GM23338 (cell line): ENCODE data around the gene APOBEC3A. TPM values are rescaled to one million over a fixed set of nuclear protein-coding genes. Genes with fewer than 3 reads are reported as not detected.

Experiments
- ATAC-seq: fragments of 200-7000 bp; cut with Tn5 transposase; 3 replicates; pipeline ENCODE4 v1.9.1; 2020
- DNase-seq: peaks from one replicate; pipeline ENCODE4 v3.0.0-alpha.2; 2015; ENCODE audit warnings: low spot score
- H2AFZ ChIP-seq: fragments of 200-600 bp; sonication (generic); 2 replicates; pipeline ENCODE4 v1.8.0; 2016; ENCODE audit warnings: antibody characterized with exemption, mild to moderate bottlenecking, moderate library complexity
- H3F3A ChIP-seq: fragments of 200-600 bp; sonication (generic); replicated peaks from 2 replicates; pipeline ENCODE4 v1.8.0; 2017; ENCODE audit warnings: antibody characterized with exemption, mixed run types, low read depth
- H3K27ac ChIP-seq: fragments of 200-600 bp; sonication (generic); 2 replicates; pipeline ENCODE4 v1.6.1; 2016; ENCODE audit warnings: low read depth
- H3K27me3 ChIP-seq: fragments of 200-600 bp; sonication (generic); 2 replicates; pipeline ENCODE4 v1.8.0; 2016; ENCODE audit warnings: mild to moderate bottlenecking, mixed run types, moderate library complexity; ENCODE audit not compliant: insufficient read depth
- H3K36me3 ChIP-seq: fragments of 200-600 bp; sonication (generic); 2 replicates; pipeline ENCODE4 v1.8.0; 2016; ENCODE audit warnings: mild to moderate bottlenecking; ENCODE audit not compliant: insufficient read depth
- H3K4me1 ChIP-seq: fragments of 200-600 bp; sonication (generic); 2 replicates; pipeline ENCODE4 v1.8.0; 2016; ENCODE audit warnings: mild to moderate bottlenecking, moderate library complexity; ENCODE audit not compliant: insufficient read depth
- H3K4me2 ChIP-seq: fragments of 200-600 bp; sonication (generic); 2 replicates; pipeline ENCODE4 v1.7.1; 2017; ENCODE audit warnings: mixed run types
- H3K4me3 ChIP-seq: fragments of 200-600 bp; sonication (generic); 2 replicates; pipeline ENCODE4 v1.6.1; 2016; ENCODE audit warnings: mixed run types
- H3K79me2 ChIP-seq: fragments of 200-600 bp; sonication (generic); replicated peaks from 2 replicates; pipeline ENCODE4 v1.8.0; 2017; ENCODE audit warnings: mild to moderate bottlenecking; ENCODE audit not compliant: insufficient read depth
- H3K9me2 ChIP-seq: fragments of 200-600 bp; sonication (generic); 2 replicates; pipeline ENCODE4 v1.8.0; 2017; ENCODE audit not compliant: insufficient read depth
- H4K20me1 ChIP-seq: fragments of 200-600 bp; sonication (generic); replicated peaks from 2 replicates; pipeline ENCODE4 v1.8.0; 2017; ENCODE audit warnings: mild to moderate bottlenecking; ENCODE audit not compliant: insufficient read depth
- H3K27ac Mint-ChIP-seq: 2 replicates; pipeline ENCODE4 v1.8.0; 2020; ENCODE audit warnings: inconsistent platforms, mild to moderate bottlenecking, moderate library complexity, mixed read lengths
- H3K27me3 Mint-ChIP-seq: 3 replicates; pipeline ENCODE4 v1.8.0; 2022; ENCODE audit warnings: low read depth, mild to moderate bottlenecking, moderate library complexity, mixed read lengths, inconsistent platforms; ENCODE audit not compliant: insufficient read depth, poor library complexity
- H3K36me3 Mint-ChIP-seq: 3 replicates; pipeline ENCODE4 v1.8.0; 2021; ENCODE audit warnings: low read depth, mild to moderate bottlenecking, inconsistent platforms, moderate library complexity, mixed read lengths
- H3K4me1 Mint-ChIP-seq: 3 replicates; pipeline ENCODE4 v1.8.0; 2020; ENCODE audit warnings: mild to moderate bottlenecking, inconsistent platforms, mixed read lengths
- H3K4me3 Mint-ChIP-seq: 3 replicates; pipeline ENCODE4 v1.8.0; 2021; ENCODE audit warnings: moderate library complexity, mild to moderate bottlenecking, inconsistent platforms, mixed read lengths
- H3K9me3 Mint-ChIP-seq: 3 replicates; pipeline ENCODE4 v1.8.0; 2020; ENCODE audit warnings: moderate library complexity, mild to moderate bottlenecking, inconsistent platforms, mixed read lengths
- CREB1 ChIP-seq: fragments of 250-450 bp; sonication (Bioruptor Pico); IDR thresholded peaks from 2 replicates; pipeline ENCODE4 v1.5.0; 2020; ENCODE audit warnings: low read depth, mild to moderate bottlenecking, moderate library complexity
- EZH2 ChIP-seq: fragments of 200-600 bp; sonication (generic); IDR thresholded peaks from one replicate; pipeline ENCODE4 v1.8.0; 2017; ENCODE audit warnings: antibody characterized with exemption, mild to moderate bottlenecking, low read depth; ENCODE audit not compliant: unreplicated experiment
- EZH2phosphoT487 ChIP-seq: fragments of 200-600 bp; sonication (generic); IDR thresholded peaks from one replicate; pipeline ENCODE4 v1.8.1; 2018; ENCODE audit warnings: antibody characterized with exemption; ENCODE audit not compliant: unreplicated experiment
- JUNB ChIP-seq: IDR thresholded peaks from one replicate; pipeline ENCODE4 v1.6.1; 2016; ENCODE audit warnings: antibody characterized with exemption; ENCODE audit not compliant: unreplicated experiment
- NANOG ChIP-seq: IDR thresholded peaks from 2 replicates; pipeline ENCODE4 v1.6.1; 2016; ENCODE audit warnings: antibody characterized with exemption, borderline replicate concordance
- POLR2AphosphoS5 ChIP-seq: IDR thresholded peaks from 2 replicates; pipeline ENCODE4 v1.6.1; 2016; ENCODE audit warnings: antibody characterized with exemption, low read depth
- STAT1 ChIP-seq: IDR thresholded peaks from one replicate; pipeline ENCODE4 v1.6.1; 2016; ENCODE audit warnings: antibody characterized with exemption; ENCODE audit not compliant: unreplicated experiment
- ZNF114 ChIP-seq: fragments of 250-450 bp; sonication (Bioruptor Pico); IDR thresholded peaks from 2 replicates; pipeline ENCODE4 v1.5.0; 2020; ENCODE audit warnings: mild to moderate bottlenecking, moderate library complexity
- ZNF331 ChIP-seq: fragments of 250-450 bp; sonication (Bioruptor Pico); IDR thresholded peaks from 2 replicates; pipeline ENCODE4 v1.5.0; 2020; ENCODE audit warnings: low read depth, mild to moderate bottlenecking, moderate library complexity
- polyA plus RNA-seq: library from polyadenylated mRNA; unstranded; fragments of >200 nt; fragmentation: Nextera tagmentation; extraction: Ambion mirVana; gene quantifications from 2 replicates; pipeline ENCODE4 v1.2.1, GENCODE V29; 2016
- total RNA-seq: library from RNA; depleted of rRNA; stranded (reverse); fragments of >200 nt; shearing (Covaris generic); gene quantifications from 2 replicates; pipeline ENCODE4 v1.2.3, GENCODE V29; 2014
- TF ChIP-seq, protein P1 (sequence below), 2 experiments: fragments of 200-600 bp in 1 of 2; sonication (generic) in 1 of 2; conservative IDR thresholded peaks; 2 replicates each; pipeline versions ENCODE4 v1.5.1 to v1.6.1; 2016 to 2017; ENCODE audit warnings: antibody characterized with exemption in 2 of 2, low read depth in 2 of 2, mild to moderate bottlenecking in 2 of 2, moderate library complexity in 1 of 2
- TF ChIP-seq, protein P2 (sequence below): IDR thresholded peaks from one replicate; pipeline ENCODE4 v1.6.1; 2018; ENCODE audit warnings: antibody characterized with exemption; ENCODE audit not compliant: unreplicated experiment
- TF ChIP-seq, protein P3 (sequence below): fragments of 250-450 bp; sonication (Bioruptor Pico); IDR thresholded peaks from 2 replicates; pipeline ENCODE4 v1.5.0; 2020; ENCODE audit warnings: mild to moderate bottlenecking, moderate library complexity
- TF ChIP-seq, protein P4 (sequence below): IDR thresholded peaks from 2 replicates; pipeline ENCODE4 v1.6.1; 2016; ENCODE audit warnings: antibody characterized with exemption

APOBEC3A gene
- total and polyA plus RNA-seq, 2 experiments from 2014 or later, result 0.21 TPM; not detected in 1

DNA sequence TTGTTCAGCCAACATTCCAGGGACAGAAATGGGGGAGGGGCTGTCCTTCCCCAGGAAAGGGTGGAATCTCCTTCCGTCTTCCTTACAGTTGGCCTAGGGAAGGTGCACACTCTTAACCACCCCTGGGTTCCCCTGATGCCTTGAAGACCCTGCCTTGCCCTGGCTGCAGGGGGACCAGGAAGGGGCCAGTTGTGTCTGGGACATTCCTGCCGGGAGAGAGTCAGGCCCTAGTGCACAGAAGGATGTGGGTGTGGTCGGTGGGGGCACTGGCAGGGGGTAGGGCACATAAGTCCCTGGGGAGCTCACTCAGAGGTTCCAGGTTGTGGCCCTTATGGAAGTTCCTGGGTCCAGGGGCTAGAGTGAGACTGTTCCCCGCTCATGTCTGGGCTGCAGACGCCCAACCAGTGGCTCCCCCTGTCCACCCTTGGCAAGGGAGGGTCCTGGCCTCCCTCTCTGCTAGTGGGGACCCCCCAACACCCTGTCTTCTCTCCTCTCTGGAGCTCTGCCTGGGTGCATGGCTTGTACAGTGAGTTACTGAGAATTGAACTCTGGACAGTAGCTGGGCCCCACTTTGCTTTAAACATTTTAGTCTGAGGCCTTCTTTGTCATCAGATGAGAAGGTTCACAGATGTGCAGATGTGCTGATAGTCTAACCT, 2.0 kb upstream of the APOBEC3A start:
- Mint-ChIP-seq H3K4me3 (no peak overlapping the region), H3K9me3 (no peaks in the 10 kb centered on the region), H3K27me3 (peaks cover 4% of the 10 kb centered on the region), H3K36me3 (no peaks in the 10 kb centered on the region), H3K4me1 (no peaks in the 10 kb centered on the region; the same call in 2 of the 3 replicates), H3K27ac (no peak overlapping the region)
- DNase-seq, result no peak
- H3K4me1 ChIP-seq, result no peaks in the 10 kb centered on the region
- no peaks in the 10 kb centered on the region for H3K27me3 ChIP-seq
- H3K4me2 ChIP-seq, result no peak overlapping the region
- no peaks in the 10 kb centered on the region for H3K36me3 ChIP-seq
- no peaks in the 10 kb centered on the region for H3F3A ChIP-seq
- H3K4me3 ChIP-seq, result no peak overlapping the region
- no peak for TF ChIP-seq NANOG
- TF ChIP-seq EZH2, result no peak
- TF ChIP-seq EZH2phosphoT487, result no peak
- no peak for TF ChIP-seq ZNF331
- TF ChIP-seq, protein P1, sequence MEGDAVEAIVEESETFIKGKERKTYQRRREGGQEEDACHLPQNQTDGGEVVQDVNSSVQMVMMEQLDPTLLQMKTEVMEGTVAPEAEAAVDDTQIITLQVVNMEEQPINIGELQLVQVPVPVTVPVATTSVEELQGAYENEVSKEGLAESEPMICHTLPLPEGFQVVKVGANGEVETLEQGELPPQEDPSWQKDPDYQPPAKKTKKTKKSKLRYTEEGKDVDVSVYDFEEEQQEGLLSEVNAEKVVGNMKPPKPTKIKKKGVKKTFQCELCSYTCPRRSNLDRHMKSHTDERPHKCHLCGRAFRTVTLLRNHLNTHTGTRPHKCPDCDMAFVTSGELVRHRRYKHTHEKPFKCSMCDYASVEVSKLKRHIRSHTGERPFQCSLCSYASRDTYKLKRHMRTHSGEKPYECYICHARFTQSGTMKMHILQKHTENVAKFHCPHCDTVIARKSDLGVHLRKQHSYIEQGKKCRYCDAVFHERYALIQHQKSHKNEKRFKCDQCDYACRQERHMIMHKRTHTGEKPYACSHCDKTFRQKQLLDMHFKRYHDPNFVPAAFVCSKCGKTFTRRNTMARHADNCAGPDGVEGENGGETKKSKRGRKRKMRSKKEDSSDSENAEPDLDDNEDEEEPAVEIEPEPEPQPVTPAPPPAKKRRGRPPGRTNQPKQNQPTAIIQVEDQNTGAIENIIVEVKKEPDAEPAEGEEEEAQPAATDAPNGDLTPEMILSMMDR (conservative IDR thresholded peaks at IDR 0.05; ENCODE audit: low read depth in 2 of 2), result no peak
- no peak for TF ChIP-seq POLR2AphosphoS5
- TF ChIP-seq, protein P2, sequence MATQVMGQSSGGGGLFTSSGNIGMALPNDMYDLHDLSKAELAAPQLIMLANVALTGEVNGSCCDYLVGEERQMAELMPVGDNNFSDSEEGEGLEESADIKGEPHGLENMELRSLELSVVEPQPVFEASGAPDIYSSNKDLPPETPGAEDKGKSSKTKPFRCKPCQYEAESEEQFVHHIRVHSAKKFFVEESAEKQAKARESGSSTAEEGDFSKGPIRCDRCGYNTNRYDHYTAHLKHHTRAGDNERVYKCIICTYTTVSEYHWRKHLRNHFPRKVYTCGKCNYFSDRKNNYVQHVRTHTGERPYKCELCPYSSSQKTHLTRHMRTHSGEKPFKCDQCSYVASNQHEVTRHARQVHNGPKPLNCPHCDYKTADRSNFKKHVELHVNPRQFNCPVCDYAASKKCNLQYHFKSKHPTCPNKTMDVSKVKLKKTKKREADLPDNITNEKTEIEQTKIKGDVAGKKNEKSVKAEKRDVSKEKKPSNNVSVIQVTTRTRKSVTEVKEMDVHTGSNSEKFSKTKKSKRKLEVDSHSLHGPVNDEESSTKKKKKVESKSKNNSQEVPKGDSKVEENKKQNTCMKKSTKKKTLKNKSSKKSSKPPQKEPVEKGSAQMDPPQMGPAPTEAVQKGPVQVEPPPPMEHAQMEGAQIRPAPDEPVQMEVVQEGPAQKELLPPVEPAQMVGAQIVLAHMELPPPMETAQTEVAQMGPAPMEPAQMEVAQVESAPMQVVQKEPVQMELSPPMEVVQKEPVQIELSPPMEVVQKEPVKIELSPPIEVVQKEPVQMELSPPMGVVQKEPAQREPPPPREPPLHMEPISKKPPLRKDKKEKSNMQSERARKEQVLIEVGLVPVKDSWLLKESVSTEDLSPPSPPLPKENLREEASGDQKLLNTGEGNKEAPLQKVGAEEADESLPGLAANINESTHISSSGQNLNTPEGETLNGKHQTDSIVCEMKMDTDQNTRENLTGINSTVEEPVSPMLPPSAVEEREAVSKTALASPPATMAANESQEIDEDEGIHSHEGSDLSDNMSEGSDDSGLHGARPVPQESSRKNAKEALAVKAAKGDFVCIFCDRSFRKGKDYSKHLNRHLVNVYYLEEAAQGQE, result no peak
- no peak for TF ChIP-seq STAT1
- TF ChIP-seq, protein P3, sequence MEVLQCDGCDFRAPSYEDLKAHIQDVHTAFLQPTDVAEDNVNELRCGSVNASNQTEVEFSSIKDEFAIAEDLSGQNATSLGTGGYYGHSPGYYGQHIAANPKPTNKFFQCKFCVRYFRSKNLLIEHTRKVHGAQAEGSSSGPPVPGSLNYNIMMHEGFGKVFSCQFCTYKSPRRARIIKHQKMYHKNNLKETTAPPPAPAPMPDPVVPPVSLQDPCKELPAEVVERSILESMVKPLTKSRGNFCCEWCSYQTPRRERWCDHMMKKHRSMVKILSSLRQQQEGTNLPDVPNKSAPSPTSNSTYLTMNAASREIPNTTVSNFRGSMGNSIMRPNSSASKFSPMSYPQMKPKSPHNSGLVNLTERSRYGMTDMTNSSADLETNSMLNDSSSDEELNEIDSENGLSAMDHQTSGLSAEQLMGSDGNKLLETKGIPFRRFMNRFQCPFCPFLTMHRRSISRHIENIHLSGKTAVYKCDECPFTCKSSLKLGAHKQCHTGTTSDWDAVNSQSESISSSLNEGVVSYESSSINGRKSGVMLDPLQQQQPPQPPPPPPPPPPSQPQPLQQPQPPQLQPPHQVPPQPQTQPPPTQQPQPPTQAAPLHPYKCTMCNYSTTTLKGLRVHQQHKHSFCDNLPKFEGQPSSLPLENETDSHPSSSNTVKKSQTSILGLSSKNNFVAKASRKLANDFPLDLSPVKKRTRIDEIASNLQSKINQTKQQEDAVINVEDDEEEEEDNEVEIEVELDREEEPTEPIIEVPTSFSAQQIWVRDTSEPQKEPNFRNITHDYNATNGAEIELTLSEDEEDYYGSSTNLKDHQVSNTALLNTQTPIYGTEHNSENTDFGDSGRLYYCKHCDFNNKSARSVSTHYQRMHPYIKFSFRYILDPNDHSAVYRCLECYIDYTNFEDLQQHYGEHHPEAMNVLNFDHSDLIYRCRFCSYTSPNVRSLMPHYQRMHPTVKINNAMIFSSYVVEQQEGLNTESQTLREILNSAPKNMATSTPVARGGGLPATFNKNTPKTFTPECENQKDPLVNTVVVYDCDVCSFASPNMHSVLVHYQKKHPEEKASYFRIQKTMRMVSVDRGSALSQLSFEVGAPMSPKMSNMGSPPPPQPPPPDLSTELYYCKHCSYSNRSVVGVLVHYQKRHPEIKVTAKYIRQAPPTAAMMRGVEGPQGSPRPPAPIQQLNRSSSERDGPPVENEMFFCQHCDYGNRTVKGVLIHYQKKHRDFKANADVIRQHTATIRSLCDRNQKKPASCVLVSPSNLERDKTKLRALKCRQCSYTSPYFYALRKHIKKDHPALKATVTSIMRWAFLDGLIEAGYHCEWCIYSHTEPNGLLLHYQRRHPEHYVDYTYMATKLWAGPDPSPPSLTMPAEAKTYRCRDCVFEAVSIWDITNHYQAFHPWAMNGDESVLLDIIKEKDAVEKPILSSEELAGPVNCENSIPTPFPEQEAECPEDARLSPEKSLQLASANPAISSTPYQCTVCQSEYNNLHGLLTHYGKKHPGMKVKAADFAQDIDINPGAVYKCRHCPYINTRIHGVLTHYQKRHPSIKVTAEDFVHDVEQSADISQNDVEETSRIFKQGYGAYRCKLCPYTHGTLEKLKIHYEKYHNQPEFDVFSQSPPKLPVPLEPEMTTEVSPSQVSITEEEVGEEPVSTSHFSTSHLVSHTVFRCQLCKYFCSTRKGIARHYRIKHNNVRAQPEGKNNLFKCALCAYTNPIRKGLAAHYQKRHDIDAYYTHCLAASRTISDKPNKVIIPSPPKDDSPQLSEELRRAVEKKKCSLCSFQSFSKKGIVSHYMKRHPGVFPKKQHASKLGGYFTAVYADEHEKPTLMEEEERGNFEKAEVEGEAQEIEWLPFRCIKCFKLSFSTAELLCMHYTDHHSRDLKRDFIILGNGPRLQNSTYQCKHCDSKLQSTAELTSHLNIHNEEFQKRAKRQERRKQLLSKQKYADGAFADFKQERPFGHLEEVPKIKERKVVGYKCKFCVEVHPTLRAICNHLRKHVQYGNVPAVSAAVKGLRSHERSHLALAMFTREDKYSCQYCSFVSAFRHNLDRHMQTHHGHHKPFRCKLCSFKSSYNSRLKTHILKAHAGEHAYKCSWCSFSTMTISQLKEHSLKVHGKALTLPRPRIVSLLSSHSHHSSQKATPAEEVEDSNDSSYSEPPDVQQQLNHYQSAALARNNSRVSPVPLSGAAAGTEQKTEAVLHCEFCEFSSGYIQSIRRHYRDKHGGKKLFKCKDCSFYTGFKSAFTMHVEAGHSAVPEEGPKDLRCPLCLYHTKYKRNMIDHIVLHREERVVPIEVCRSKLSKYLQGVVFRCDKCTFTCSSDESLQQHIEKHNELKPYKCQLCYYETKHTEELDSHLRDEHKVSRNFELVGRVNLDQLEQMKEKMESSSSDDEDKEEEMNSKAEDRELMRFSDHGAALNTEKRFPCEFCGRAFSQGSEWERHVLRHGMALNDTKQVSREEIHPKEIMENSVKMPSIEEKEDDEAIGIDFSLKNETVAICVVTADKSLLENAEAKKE, result no peak
- TF ChIP-seq CREB1 (CRISPR knock-in tag), result no peak
- TF ChIP-seq, protein P4, sequence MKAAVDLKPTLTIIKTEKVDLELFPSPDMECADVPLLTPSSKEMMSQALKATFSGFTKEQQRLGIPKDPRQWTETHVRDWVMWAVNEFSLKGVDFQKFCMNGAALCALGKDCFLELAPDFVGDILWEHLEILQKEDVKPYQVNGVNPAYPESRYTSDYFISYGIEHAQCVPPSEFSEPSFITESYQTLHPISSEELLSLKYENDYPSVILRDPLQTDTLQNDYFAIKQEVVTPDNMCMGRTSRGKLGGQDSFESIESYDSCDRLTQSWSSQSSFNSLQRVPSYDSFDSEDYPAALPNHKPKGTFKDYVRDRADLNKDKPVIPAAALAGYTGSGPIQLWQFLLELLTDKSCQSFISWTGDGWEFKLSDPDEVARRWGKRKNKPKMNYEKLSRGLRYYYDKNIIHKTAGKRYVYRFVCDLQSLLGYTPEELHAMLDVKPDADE, result no peak
- no peak for TF ChIP-seq JUNB
- no peak for TF ChIP-seq ZNF114 (CRISPR knock-in tag)
- no peaks in the 10 kb centered on the region for H3K9me2 ChIP-seq
- H2AFZ ChIP-seq, result no peak overlapping the region
- H3K79me2 ChIP-seq, result no peaks in the 10 kb centered on the region
- ATAC-seq, result no peak
- no peak overlapping the region for H3K27ac ChIP-seq
- no peaks in the 10 kb centered on the region for H4K20me1 ChIP-seq
